ACC112 (cell line): ENCODE data around the gene AMELY.
"Not testable (repeated sequence)": the region's sequence is repeated elsewhere in the genome, so short reads cannot be mapped to it uniquely, and the experiment has no call there.

Experiments
- H2AFZ ChIP-seq: fragments of 200-600 bp; sonication (generic); one replicate; pipeline ENCODE4 v1.6.0; 2017; ENCODE audit warnings: antibody characterized with exemption, low read length; ENCODE audit not compliant: unreplicated experiment
- H3K27ac ChIP-seq: fragments of 200-600 bp; sonication (generic); 2 replicates; pipeline ENCODE4 v1.5.1; 2014; ENCODE audit warnings: low read depth, mild to moderate bottlenecking, antibody characterized with exemption, low read length, moderate library complexity
- H3K27me3 ChIP-seq: fragments of 200-600 bp; sonication (generic); 2 replicates; pipeline ENCODE4 v1.6.1; 2014; ENCODE audit warnings: mild to moderate bottlenecking, antibody characterized with exemption, low read length, moderate library complexity, mixed read lengths; ENCODE audit not compliant: insufficient read depth
- H3K36me3 ChIP-seq: fragments of 200-600 bp; sonication (generic); 2 replicates; pipeline ENCODE4 v1.6.1; 2016; ENCODE audit warnings: mild to moderate bottlenecking, antibody characterized with exemption, low read length, moderate library complexity, mixed read lengths; ENCODE audit not compliant: insufficient read depth
- H3K4me1 ChIP-seq: fragments of 200-600 bp; sonication (generic); one replicate; pipeline ENCODE4 v1.6.1; 2016; ENCODE audit warnings: low read length, mixed read lengths; ENCODE audit not compliant: insufficient read depth, unreplicated experiment, control insufficient read depth
- H3K4me3 ChIP-seq: fragments of 200-600 bp; sonication (generic); 2 replicates; pipeline ENCODE4 v1.5.1; 2014; ENCODE audit warnings: mild to moderate bottlenecking, low read depth, low read length
- H3K79me2 ChIP-seq: fragments of 200-600 bp; sonication (generic); one replicate; pipeline ENCODE4 v1.6.0; 2016; ENCODE audit warnings: low read length; ENCODE audit not compliant: control insufficient read depth, unreplicated experiment, insufficient read depth

Gene AMELY

GRCh38 chrY:6910372-6911252 lies 940 bp downstream of the AMELY start, which contains the start of gene TBL1Y:
TBL1Y (plus strand) TSS chrY:6910697; CDS start chrY:7025085, 114,388 bp downstream.
- Histone ChIP-seq H2AFZ (no peak within 1 kb of the TSS), H3K27me3 (peaks cover 35% of the 10 kb centered on the region), H3K27ac (no peak within 1 kb of the TSS), H3K79me2 (no peaks in the 10 kb centered on the region), H3K36me3 (no peaks in the 10 kb centered on the region), H3K4me1 (no peaks in the 10 kb centered on the region), H3K4me3 (no peak within 1 kb of the TSS)

GRCh38 chrY:6909856-6910255 lies 1.7 kb downstream of the AMELY start:
- Histone ChIP-seq H3K27me3 (peaks cover 35% of the 10 kb centered on the region), H3K36me3 (no peaks in the 10 kb centered on the region)

GRCh38 chrY:6909118-6909521 lies 2.4 kb downstream of the AMELY start:
- Histone ChIP-seq H3K27ac (no peak overlapping the region), H3K27me3 (peaks cover 35% of the 10 kb centered on the region), H3K36me3 (no peaks in the 10 kb centered on the region), H3K79me2 (no peaks in the 10 kb centered on the region), H2AFZ (no peak overlapping the region), H3K4me1 (no peaks in the 10 kb centered on the region), H3K4me3 (no peak overlapping the region)

More at GRCh38 chrY:6909856-6910255, 1.7 kb downstream of the AMELY start:
- H3K4me3 ChIP-seq: no peak overlapping the region
- H3K4me1 ChIP-seq: no peaks in the 10 kb centered on the region
- no peaks in the 10 kb centered on the region for H3K79me2 ChIP-seq
- no peak overlapping the region for H3K27ac ChIP-seq
- no peak overlapping the region for H2AFZ ChIP-seq

- H3K27ac ChIP-seq, H3K79me2 ChIP-seq, H3K36me3 ChIP-seq, H2AFZ ChIP-seq, H3K4me1 ChIP-seq, H3K4me3 ChIP-seq: not testable (repeated sequence)
- peaks cover 35% of the 10 kb centered on the region for H3K27me3 ChIP-seq
Measured at GRCh38 chrY:6908021-6908420, 3.5 kb downstream of the AMELY start.

GRCh38 chrY:6907591-6907990 lies 4.0 kb downstream of the AMELY start:
- Histone ChIP-seq H3K79me2 (no peaks in the 10 kb centered on the region), H3K27me3 (peaks cover 35% of the 10 kb centered on the region), H3K36me3 (no peaks in the 10 kb centered on the region), H2AFZ (no peak overlapping the region), H3K27ac (no peak overlapping the region), H3K4me3 (no peak overlapping the region), H3K4me1 (no peaks in the 10 kb centered on the region)

DNA sequence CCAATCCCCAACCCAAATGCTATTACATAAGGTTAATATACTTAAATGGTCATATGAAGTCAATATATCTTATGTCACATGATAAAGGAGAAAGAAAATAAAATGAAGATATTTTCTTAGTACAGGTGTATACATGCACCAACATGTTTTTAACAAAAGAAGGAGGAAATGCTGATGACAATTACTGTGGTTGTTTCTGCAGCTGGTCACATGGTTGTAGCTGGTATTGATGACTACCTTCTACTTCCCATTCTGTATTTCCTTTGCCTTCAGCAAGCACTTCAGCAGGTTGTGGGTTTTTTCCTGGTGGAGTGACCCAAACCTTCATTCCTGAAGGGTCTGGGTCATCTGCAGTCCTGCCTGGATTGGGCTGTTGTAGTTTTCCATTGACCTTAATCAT lies 9.4 kb downstream of the AMELY start:
- not testable (repeated sequence) for H2AFZ ChIP-seq, H3K4me3 ChIP-seq, H3K79me2 ChIP-seq, H3K4me1 ChIP-seq, H3K27ac ChIP-seq, H3K36me3 ChIP-seq, H3K27me3 ChIP-seq

- H3K27me3 ChIP-seq: no peaks in the 10 kb centered on the region
- H3K4me3 ChIP-seq: no peak overlapping the region
- H2AFZ ChIP-seq: no peak overlapping the region
- H3K27ac ChIP-seq: no peak overlapping the region
- H3K79me2 ChIP-seq: no peaks in the 10 kb centered on the region
- no peaks in the 10 kb centered on the region for H3K36me3 ChIP-seq
- no peaks in the 10 kb centered on the region for H3K4me1 ChIP-seq
Measured at GRCh38 chrY:6895236-6895635, 16.3 kb downstream of the AMELY start.

DNA sequence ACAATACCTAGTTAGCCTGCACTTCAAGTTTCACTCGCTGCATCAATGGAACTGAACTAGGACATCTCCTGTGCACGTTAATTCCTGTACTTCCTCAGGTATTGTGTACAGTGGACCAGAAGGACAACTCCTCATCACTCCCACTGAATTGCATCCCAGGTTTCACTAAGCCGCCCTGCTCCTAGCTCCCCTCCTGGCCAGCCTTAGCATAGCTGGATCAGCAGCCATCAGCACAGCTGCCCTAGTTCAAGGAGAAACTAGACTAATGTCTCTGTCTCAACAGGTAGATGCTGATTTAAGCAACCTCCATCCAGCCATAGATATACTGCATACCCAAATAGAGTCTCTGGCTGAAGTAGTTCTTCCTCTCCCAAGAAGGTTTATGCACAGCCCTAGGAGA lies 17.1 kb downstream of the AMELY start:
- no peaks in the 10 kb centered on the region for H3K4me1 ChIP-seq
- no peak overlapping the region for H3K27ac ChIP-seq
- no peaks in the 10 kb centered on the region for H3K79me2 ChIP-seq
- H3K4me3 ChIP-seq: no peak overlapping the region
- H2AFZ ChIP-seq: no peak overlapping the region
- no peaks in the 10 kb centered on the region for H3K27me3 ChIP-seq
- H3K36me3 ChIP-seq: no peaks in the 10 kb centered on the region

DNA sequence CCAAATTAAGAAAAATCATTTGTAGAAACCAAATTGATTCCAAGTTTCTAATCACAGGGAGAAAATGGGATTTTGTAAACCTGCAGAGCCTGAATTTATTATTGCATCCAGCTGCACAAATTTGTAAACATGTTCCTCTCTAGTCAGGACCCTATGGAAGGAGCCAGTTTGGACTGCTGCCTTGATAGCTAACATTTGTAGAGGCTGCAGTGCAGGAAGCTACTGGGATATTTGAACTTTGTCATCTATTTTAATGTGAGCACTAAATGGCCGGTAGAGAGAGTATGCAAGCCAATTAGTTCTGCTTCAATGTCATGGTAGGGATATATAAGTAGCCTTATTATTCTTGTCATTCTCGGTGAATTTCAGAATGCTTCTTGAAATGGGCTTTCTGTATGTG lies 62.2 kb downstream of the AMELY start:
- Histone ChIP-seq H3K27ac (no peak overlapping the region), H3K36me3 (no peaks in the 10 kb centered on the region), H3K27me3 (no peaks in the 10 kb centered on the region), H3K4me1 (no peaks in the 10 kb centered on the region), H2AFZ (no peak overlapping the region), H3K4me3 (no peak overlapping the region), H3K79me2 (no peaks in the 10 kb centered on the region)

GRCh38 chrY:6842650-6843049 lies 68.9 kb downstream of the AMELY start:
- not testable (repeated sequence) for H3K79me2 ChIP-seq, H2AFZ ChIP-seq, H3K27me3 ChIP-seq, H3K4me3 ChIP-seq, H3K36me3 ChIP-seq, H3K27ac ChIP-seq, H3K4me1 ChIP-seq
